GM12872 (cell line): ENCODE results near the gene PCED1B.

ENCODE experiments used
- CTCF ChIP-seq: IDR thresholded peaks from 3 replicates; pipeline ENCODE4 v1.5.1; 2011; ENCODE audit warnings: low read depth, mild to moderate bottlenecking, low read length, moderate library complexity; ENCODE audit not compliant: insufficient read depth

The PCED1B gene

GRCh38 chr12:47065546-47065945, 13.9 kb upstream of the PCED1B start:
- TF ChIP-seq CTCF = no peak

- TF ChIP-seq CTCF = no peak
Observed at GRCh38 chr12:47066278-47067025, 13.0 kb upstream of the PCED1B start.

GRCh38 chr12:47067176-47067575, 12.2 kb upstream of the PCED1B start:
- no peak for TF ChIP-seq CTCF

- no peak for TF ChIP-seq CTCF
Observed at GRCh38 chr12:47067771-47068431, 11.5 kb upstream of the PCED1B start.

GRCh38 chr12:47068539-47068938, 10.9 kb upstream of the PCED1B start:
- TF ChIP-seq CTCF = no peak

- TF ChIP-seq CTCF = no peak
Observed at GRCh38 chr12:47070310-47070709, 9.1 kb upstream of the PCED1B start.

GRCh38 chr12:47071241-47071852, 8.1 kb upstream of the PCED1B start:
- TF ChIP-seq CTCF = peak; percentile 55; the same call in 2 of the 3 replicates
